Measurements from ENCODE around the gene TRPV4. TPM values are rescaled to one million over a fixed set of nuclear protein-coding genes. Genes with fewer than 3 reads are reported as not detected.

TRPV4 gene
- total RNA-seq, 1 donor from 2014 or later, result not detected

DNA sequence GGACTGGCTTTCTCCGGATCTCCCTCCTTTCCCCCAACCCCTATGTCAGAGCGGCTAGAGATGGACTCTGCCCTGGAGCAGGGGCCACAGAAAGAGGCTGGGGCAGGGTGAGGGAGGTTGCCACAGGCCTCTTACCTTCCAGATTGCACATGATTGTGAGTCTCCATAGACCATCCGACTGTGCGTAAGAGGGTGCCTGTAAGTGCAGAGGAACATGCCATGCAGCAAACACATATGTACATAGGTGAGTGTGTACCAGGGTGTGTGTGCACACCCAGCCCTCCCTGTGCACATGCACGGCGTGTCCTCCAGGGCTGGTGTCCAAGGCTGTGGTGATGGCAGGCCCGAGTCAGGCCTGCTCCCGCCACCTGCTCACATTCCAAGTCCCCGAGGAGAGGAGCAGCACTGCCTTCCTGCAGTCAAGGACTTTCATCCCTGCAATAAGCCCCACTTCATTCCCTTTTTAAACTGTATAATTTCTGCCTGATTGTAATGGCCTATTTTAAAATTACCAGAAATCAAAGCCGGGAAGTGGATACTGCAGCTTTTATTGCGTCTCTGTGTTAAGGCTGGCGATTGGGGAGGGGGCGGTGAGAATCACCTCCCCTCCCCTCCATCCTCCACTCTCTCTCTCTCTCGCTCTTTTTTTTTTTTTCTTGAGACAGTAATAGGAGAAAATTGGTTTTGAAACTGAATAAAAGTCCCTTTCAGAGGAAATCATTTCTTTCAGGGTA is 91.1 kb downstream of the TRPV4 start:
- intact Hi-C loops (cut with micrococcal nuclease), result no loop called here

DNA sequence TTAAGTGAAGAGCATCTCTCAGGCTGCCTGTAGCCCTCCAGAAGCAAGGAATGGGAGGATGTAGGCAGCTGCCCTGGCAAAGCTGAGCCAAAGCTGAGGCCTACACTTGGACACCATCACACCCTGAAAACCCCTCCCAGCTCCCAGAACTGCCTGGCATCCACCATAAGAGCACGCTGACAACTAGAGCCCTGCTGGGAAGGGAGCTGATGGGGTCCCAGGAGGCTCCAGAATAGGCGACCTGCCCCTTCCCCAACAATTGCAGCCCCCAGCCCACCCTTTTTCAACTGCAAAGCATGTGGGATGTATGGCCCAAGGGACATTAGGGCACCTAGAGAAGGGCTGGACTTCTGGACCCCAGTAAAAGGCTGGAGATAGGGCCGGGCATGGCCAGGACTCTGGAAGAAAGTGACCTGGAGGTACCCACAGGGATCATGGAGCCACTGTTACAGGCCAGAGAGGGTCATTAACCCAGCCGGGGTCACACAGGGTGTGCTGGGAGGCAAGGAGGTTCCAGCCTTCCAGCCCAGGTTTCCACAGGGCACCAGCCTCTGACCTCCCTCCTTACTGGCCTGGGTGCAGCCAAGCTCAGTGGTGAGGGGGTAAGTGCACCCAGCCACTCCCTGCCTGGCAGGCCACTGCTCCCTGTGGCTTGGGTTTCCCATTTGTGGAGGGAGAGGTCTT is 91.8 kb downstream of the TRPV4 start:
- intact Hi-C loops (cut with micrococcal nuclease), result no loop called here

GRCh38 chr12:109740694-109741245 is 92.4 kb downstream of the TRPV4 start:
- intact Hi-C loops (cut with micrococcal nuclease), result no loop called here

DNA sequence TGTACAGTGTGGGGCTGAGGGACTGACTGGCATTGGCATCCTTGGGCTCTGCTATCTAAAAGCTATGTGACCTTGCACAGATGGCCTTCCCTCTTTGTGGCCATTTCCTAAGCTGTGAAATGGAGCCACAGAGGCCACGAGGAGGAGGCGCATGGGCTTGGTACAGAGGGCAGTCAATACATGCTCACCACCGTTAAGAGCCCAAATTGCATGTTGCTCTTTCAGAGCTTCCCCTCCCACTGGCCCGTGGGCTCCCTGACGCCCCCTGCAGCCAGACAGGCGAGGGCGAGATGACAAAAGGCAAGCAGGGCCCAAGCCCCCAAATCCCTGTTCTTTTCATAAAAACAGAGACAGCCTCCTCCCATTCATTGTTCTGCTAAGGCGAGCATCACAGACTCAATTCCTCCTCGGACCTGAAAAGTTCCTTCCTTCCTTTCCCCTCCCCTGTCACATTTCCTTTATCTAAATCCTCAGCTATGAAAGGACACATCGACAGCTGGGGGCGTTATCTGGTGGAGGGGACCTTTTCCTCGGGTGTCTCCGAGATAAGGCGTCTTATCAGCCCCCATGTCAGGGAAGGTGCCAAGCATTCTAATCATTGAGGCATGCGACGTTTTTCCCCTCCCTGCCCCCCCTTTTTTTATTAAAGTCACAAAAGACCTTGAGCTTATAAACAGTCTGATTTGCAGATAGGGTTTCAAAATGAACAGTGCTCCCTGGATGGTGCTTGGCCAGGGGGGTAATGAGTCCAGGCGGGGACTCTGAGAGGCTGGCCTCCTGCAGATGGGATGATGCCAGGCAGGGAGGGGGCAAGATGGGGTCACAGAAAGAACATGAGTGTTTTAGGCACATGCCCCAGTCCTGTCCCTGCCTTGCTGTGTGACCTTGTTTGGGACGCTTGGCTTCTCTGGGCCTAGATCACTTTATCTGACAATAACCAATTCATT is 93.2 kb downstream of the TRPV4 start:
- intact Hi-C loops (cut with micrococcal nuclease), result no loop called here

- intact Hi-C loops (cut with micrococcal nuclease), result no loop called here
Measured at GRCh38 chr12:109738878-109739665, 94.1 kb downstream of the TRPV4 start.

GRCh38 chr12:109738209-109738608 is 95.0 kb downstream of the TRPV4 start:
- intact Hi-C loops (cut with micrococcal nuclease), result no loop called here

GRCh38 chr12:109737631-109738030 is 95.6 kb downstream of the TRPV4 start:
- intact Hi-C loops (cut with micrococcal nuclease), result no loop called here

GRCh38 chr12:109737126-109737525 is 96.1 kb downstream of the TRPV4 start:
- intact Hi-C loops (cut with micrococcal nuclease), result no loop called here

- intact Hi-C loops (cut with micrococcal nuclease), result no loop called here
Measured at GRCh38 chr12:109736552-109737108, 96.6 kb downstream of the TRPV4 start.

DNA sequence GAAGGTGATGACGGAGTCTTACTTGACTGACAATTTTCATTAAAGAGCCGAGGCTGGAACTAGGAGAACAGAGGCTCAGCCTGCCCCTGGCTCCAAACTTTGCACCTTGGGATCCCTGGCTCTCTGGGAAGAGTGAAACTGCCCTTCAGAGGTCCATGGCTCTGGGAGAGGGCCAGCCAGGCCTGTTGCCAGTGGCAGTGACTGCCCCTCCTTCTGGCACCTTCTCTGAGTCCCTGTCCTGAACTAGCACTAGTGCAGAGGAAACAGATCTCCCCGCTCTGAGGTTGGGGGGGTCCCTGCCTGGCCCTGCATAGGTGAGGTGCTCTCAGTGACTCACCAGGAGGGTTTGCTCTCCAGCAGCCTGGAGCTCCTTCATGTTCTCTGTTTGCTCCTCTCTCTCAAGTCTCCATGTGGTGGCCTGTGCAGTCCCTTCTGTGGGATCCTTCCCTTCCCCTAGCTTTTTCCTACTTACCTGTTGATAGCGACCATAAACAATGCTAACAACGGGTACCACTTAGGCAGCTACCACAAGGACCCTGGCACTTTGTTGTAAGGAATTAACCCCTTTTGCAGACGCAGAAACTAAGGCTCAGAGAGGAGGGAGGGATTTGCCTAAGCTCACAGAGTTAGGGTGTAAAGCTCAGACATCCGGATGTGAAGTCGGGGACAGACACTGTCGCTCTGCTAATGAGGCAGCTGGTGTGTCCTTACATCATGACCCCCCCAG is 97.2 kb downstream of the TRPV4 start:
- intact Hi-C loops (cut with micrococcal nuclease), result no loop called here

DNA sequence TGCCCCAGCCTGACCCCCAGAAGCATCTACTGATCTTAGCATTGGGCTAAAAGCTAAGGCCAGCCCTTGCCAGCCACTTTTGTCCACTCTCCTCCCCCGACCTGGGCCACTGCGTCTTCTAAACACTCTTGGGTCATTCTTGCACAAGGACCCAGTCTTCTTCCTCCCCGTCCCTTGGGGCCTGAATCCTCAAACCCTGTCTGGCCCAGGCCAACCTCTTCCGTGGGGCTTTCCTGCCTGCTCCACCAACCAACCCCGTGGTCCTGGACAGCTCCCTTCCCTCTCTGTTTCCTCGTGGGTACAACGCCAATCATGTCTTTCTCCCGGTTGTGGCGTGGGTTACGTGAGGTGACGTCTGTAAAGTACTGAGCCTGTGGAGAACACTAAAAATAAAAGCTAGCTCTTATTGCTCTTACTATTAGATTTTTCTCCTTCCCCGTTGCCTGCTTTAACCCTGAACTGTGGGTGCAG is 98.1 kb downstream of the TRPV4 start:
- intact Hi-C loops (cut with micrococcal nuclease), result no loop called here

DNA sequence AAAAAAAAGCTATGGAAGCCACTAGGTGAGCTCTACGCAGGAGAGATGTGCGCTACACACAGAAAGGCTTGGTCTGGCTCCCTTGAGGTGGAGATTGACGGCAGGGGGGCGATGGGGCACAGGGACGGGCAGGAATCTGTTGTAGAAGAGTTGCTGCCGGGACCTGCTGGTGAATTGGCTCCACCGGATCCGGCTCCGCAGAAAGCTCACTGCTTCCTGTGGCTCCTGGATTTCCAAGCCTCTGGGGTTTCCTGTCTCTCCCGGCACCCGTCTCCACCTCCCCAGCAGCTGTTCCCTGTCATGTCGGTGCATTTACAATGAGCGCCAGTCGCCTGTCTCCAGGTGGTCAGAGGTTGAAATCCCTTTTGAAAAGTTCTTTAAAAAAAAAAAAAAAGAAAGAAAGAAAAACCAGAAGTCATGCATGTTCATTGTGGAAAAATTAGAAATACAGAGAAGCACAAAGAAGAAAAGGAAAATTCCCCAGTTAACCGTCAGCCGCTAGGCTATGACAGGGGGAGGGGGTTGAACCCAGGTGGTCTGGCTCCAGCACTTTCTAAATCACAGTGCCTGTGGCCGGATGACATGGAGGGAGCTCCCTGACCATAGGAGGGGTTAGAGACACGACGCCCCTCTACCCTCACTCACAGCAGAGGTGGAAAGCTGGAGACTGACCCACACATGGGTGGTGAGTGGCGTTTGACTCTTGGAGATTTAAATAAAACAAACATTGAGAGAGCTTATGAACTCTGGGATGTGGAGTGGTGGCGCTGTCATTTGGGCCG is 98.8 kb downstream of the TRPV4 start:
- intact Hi-C loops (cut with micrococcal nuclease), result no loop called here

Other genes starting within 250 kb of the TRPV4 start
- 0.51 and 0.80 TPM in 2 replicates for gene FAM222A, start 119.6 kb downstream of the TRPV4 start, total RNA-seq
- gene GLTP, start 47.1 kb upstream of the TRPV4 start, total RNA-seq, result 23.7 and 24.9 TPM in 2 replicates
- gene TCHP, start 66.9 kb upstream of the TRPV4 start, total RNA-seq, result 35.1 and 35.2 TPM in 2 replicates
- 139 TPM in 2 replicates for gene GIT2, start 163.0 kb upstream of the TRPV4 start, total RNA-seq
- 78.8 and 82.1 TPM in 2 replicates for gene ANKRD13A, start 166.0 kb upstream of the TRPV4 start, total RNA-seq
- gene C12orf76, start 215.1 kb upstream of the TRPV4 start, total RNA-seq, result 24.4 and 25.1 TPM in 2 replicates